ENCODE data around the gene SPSB4.

The SPSB4 gene

DNA sequence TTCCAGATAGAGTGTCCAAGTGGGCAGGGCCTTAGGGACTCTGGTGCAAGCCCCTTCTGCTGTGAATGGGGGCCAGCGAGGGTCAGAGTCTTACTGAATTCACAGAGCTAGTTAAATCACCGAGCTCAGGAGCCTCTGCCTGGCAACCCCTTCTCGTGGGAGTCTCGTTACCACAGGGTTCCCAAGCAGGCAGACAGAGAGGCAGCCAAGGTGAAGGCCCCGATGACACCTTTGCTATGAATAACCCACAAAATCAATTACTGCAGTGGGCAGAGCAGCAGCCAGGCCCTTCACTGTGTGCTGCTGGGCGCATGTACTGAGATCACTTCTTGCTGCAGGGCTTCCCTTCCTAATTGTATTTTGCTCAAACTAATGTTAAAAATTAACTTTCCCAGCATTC lies 56.9 kb downstream of the SPSB4 start:
- Histone ChIP-seq H3K36me3 (ENCODE audit: control insufficient read depth in 2 of 2, insufficient read depth in 1 of 2, low read length in 2 of 2) (no peaks in the 10 kb centered on the region), H3K27ac (ENCODE audit: extremely low read depth, low read depth, low read length) (no peak overlapping the region), H3K9me3 (ENCODE audit: control insufficient read depth, insufficient read depth, low read depth, low read length) (no peaks in the 10 kb centered on the region), H3K4me1 (ENCODE audit: control insufficient read depth, insufficient read depth, low read length) (no peaks in the 10 kb centered on the region), H3K4me3 (ENCODE audit: low read depth, low read length) (no peak overlapping the region)
- TF ChIP-seq IKZF3 (tag by site-specific recombination; IDR thresholded peaks at IDR 0.05) = no peak
- TF ChIP-seq, protein P1, sequence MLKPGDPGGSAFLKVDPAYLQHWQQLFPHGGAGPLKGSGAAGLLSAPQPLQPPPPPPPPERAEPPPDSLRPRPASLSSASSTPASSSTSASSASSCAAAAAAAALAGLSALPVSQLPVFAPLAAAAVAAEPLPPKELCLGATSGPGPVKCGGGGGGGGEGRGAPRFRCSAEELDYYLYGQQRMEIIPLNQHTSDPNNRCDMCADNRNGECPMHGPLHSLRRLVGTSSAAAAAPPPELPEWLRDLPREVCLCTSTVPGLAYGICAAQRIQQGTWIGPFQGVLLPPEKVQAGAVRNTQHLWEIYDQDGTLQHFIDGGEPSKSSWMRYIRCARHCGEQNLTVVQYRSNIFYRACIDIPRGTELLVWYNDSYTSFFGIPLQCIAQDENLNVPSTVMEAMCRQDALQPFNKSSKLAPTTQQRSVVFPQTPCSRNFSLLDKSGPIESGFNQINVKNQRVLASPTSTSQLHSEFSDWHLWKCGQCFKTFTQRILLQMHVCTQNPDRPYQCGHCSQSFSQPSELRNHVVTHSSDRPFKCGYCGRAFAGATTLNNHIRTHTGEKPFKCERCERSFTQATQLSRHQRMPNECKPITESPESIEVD (tag by site-specific recombination; IDR thresholded peaks at IDR 0.05) = no peak
- TF ChIP-seq ZNF311 (tag by site-specific recombination; IDR thresholded peaks at IDR 0.05; ENCODE audit: borderline replicate concordance) = no peak
- TF ChIP-seq, protein P2, sequence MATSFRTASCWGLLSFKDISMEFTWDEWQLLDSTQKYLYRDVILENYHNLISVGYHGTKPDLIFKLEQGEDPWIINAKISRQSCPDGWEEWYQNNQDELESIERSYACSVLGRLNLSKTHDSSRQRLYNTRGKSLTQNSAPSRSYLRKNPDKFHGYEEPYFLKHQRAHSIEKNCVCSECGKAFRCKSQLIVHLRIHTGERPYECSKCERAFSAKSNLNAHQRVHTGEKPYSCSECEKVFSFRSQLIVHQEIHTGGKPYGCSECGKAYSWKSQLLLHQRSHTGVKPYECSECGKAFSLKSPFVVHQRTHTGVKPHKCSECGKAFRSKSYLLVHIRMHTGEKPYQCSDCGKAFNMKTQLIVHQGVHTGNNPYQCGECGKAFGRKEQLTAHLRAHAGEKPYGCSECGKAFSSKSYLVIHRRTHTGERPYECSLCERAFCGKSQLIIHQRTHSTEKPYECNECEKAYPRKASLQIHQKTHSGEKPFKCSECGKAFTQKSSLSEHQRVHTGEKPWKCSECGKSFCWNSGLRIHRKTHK (tag by site-specific recombination; IDR thresholded peaks at IDR 0.05) = no peak
- TF ChIP-seq, protein P3, sequence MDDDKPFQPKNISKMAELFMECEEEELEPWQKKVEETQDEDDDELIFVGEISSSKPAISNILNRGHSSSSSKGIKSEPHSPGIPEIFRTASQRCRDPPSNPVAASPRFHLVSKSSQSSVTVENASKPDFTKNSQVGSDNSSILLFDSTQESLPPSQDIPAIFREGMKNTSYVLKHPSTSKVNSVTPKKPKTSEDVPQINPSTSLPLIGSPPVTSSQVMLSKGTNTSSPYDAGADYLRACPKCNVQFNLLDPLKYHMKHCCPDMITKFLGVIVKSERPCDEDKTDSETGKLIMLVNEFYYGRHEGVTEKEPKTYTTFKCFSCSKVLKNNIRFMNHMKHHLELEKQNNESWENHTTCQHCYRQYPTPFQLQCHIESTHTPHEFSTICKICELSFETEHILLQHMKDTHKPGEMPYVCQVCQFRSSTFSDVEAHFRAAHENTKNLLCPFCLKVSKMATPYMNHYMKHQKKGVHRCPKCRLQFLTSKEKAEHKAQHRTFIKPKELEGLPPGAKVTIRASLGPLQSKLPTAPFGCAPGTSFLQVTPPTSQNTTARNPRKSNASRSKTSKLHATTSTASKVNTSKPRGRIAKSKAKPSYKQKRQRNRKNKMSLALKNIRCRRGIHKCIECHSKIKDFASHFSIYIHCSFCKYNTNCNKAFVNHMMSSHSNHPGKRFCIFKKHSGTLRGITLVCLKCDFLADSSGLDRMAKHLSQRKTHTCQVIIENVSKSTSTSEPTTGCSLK (tag by site-specific recombination; IDR thresholded peaks at IDR 0.05) = no peak
- TF ChIP-seq, protein P4, sequence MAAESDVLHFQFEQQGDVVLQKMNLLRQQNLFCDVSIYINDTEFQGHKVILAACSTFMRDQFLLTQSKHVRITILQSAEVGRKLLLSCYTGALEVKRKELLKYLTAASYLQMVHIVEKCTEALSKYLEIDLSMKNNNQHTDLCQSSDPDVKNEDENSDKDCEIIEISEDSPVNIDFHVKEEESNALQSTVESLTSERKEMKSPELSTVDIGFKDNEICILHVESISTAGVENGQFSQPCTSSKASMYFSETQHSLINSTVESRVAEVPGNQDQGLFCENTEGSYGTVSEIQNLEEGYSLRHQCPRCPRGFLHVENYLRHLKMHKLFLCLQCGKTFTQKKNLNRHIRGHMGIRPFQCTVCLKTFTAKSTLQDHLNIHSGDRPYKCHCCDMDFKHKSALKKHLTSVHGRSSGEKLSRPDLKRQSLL (tag by site-specific recombination; IDR thresholded peaks at IDR 0.05) = no peak
- TF ChIP-seq SALL2 (tag by site-specific recombination; IDR thresholded peaks at IDR 0.05; ENCODE audit: borderline replicate concordance) = no peak
- TF ChIP-seq MZF1 (tag by site-specific recombination; IDR thresholded peaks at IDR 0.05; ENCODE audit: borderline replicate concordance) = no peak
- TF ChIP-seq ZFP37 (tag by site-specific recombination; IDR thresholded peaks at IDR 0.05) = no peak
- TF ChIP-seq KLF7 (tag by site-specific recombination; IDR thresholded peaks at IDR 0.05; ENCODE audit: borderline replicate concordance) = no peak
- TF ChIP-seq ZNF350 (tag by site-specific recombination; IDR thresholded peaks at IDR 0.05) = no peak
- no peak for TF ChIP-seq ZNF354C (tag by site-specific recombination; IDR thresholded peaks at IDR 0.05; ENCODE audit: borderline replicate concordance, low read depth)
- TF ChIP-seq ZNF843 (tag by site-specific recombination; IDR thresholded peaks at IDR 0.05) = no peak
- TF ChIP-seq, protein P5, sequence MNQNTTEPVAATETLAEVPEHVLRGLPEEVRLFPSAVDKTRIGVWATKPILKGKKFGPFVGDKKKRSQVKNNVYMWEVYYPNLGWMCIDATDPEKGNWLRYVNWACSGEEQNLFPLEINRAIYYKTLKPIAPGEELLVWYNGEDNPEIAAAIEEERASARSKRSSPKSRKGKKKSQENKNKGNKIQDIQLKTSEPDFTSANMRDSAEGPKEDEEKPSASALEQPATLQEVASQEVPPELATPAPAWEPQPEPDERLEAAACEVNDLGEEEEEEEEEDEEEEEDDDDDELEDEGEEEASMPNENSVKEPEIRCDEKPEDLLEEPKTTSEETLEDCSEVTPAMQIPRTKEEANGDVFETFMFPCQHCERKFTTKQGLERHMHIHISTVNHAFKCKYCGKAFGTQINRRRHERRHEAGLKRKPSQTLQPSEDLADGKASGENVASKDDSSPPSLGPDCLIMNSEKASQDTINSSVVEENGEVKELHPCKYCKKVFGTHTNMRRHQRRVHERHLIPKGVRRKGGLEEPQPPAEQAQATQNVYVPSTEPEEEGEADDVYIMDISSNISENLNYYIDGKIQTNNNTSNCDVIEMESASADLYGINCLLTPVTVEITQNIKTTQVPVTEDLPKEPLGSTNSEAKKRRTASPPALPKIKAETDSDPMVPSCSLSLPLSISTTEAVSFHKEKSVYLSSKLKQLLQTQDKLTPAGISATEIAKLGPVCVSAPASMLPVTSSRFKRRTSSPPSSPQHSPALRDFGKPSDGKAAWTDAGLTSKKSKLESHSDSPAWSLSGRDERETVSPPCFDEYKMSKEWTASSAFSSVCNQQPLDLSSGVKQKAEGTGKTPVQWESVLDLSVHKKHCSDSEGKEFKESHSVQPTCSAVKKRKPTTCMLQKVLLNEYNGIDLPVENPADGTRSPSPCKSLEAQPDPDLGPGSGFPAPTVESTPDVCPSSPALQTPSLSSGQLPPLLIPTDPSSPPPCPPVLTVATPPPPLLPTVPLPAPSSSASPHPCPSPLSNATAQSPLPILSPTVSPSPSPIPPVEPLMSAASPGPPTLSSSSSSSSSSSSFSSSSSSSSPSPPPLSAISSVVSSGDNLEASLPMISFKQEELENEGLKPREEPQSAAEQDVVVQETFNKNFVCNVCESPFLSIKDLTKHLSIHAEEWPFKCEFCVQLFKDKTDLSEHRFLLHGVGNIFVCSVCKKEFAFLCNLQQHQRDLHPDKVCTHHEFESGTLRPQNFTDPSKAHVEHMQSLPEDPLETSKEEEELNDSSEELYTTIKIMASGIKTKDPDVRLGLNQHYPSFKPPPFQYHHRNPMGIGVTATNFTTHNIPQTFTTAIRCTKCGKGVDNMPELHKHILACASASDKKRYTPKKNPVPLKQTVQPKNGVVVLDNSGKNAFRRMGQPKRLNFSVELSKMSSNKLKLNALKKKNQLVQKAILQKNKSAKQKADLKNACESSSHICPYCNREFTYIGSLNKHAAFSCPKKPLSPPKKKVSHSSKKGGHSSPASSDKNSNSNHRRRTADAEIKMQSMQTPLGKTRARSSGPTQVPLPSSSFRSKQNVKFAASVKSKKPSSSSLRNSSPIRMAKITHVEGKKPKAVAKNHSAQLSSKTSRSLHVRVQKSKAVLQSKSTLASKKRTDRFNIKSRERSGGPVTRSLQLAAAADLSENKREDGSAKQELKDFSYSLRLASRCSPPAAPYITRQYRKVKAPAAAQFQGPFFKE (tag by site-specific recombination; IDR thresholded peaks at IDR 0.05; ENCODE audit: borderline replicate concordance) = no peak
- no peak for TF ChIP-seq BCL11A (tag by site-specific recombination; IDR thresholded peaks at IDR 0.05; ENCODE audit: low read depth)
- TF ChIP-seq, protein P6, sequence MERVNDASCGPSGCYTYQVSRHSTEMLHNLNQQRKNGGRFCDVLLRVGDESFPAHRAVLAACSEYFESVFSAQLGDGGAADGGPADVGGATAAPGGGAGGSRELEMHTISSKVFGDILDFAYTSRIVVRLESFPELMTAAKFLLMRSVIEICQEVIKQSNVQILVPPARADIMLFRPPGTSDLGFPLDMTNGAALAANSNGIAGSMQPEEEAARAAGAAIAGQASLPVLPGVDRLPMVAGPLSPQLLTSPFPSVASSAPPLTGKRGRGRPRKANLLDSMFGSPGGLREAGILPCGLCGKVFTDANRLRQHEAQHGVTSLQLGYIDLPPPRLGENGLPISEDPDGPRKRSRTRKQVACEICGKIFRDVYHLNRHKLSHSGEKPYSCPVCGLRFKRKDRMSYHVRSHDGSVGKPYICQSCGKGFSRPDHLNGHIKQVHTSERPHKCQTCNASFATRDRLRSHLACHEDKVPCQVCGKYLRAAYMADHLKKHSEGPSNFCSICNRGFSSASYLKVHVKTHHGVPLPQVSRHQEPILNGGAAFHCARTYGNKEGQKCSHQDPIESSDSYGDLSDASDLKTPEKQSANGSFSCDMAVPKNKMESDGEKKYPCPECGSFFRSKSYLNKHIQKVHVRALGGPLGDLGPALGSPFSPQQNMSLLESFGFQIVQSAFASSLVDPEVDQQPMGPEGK (tag by site-specific recombination; IDR thresholded peaks at IDR 0.05) = no peak
- no peak for TF ChIP-seq ZNF221 (tag by site-specific recombination; IDR thresholded peaks at IDR 0.05; ENCODE audit: borderline replicate concordance)
- TF ChIP-seq SP7 (tag by site-specific recombination; IDR thresholded peaks at IDR 0.05) = no peak
- TF ChIP-seq ZNF169 (tag by site-specific recombination; IDR thresholded peaks at IDR 0.05) = no peak
- TF ChIP-seq ZNF324 (tag by site-specific recombination; IDR thresholded peaks at IDR 0.05) = no peak
- ChIA-PET CTCF (interaction anchor here (0.6 to 0.9 kb wide), 2 partner anchors 32 to 37 kb away, joined by 3 read pairs; no protein-coding TSS in a partner anchor), POLR2A (no interaction called here)
